HepG2 (cell line): ENCODE data around the gene ZMYM4. TPM values are rescaled to one million over a fixed set of nuclear protein-coding genes. Genes with fewer than 3 reads are reported as not detected.

Experiments used
- FIP1L1 ChIP-seq: fragments of 200-400 bp; formaldehyde crosslinking; IDR thresholded peaks from 2 replicates; pipeline ENCODE4 v1.6.1; 2018; ENCODE audit warnings: low read depth, mild to moderate bottlenecking, low read length, moderate library complexity, borderline replicate concordance; ENCODE audit not compliant: insufficient read depth
- HDAC2 ChIP-seq: sonication (generic); formaldehyde crosslinking; IDR thresholded peaks from 2 replicates; pipeline ENCODE4 v1.4.0; 2020; ENCODE audit warnings: missing genetic modification reagents
- HIVEP1 ChIP-seq: sonication (generic); formaldehyde crosslinking; IDR thresholded peaks from 2 replicates; pipeline ENCODE4 v1.4.0; 2020; ENCODE audit warnings: mild to moderate bottlenecking, missing genetic modification reagents
- KMT2A ChIP-seq: sonication (generic); formaldehyde crosslinking; IDR thresholded peaks from 2 replicates; pipeline ENCODE4 v1.4.0; 2020; ENCODE audit warnings: missing genetic modification reagents
- NFKBIZ ChIP-seq: IDR thresholded peaks from 2 replicates; pipeline ENCODE4 v1.6.1; 2018; ENCODE audit warnings: missing genetic modification reagents, missing compliant biosample characterization
- POGZ ChIP-seq: sonication (generic); formaldehyde crosslinking; IDR thresholded peaks from 2 replicates; pipeline ENCODE4 v1.4.0; 2020; ENCODE audit warnings: mild to moderate bottlenecking, missing genetic modification reagents
- PRDM10 ChIP-seq: sonication (generic); formaldehyde crosslinking; IDR thresholded peaks from 2 replicates; pipeline ENCODE4 v1.4.0; 2020; ENCODE audit warnings: low read depth, missing genetic modification reagents
- RBM22 ChIP-seq: fragments of 200-400 bp; formaldehyde crosslinking; optimal IDR thresholded peaks from 2 replicates; pipeline ENCODE3; 2017; ENCODE audit warnings: mild to moderate bottlenecking, low read length, moderate library complexity
- SAP130 ChIP-seq: IDR thresholded peaks from 2 replicates; pipeline ENCODE4 v1.6.1; 2016; ENCODE audit warnings: low read depth
- SIX1 ChIP-seq: sonication (generic); formaldehyde crosslinking; IDR thresholded peaks from 2 replicates; pipeline ENCODE4 v1.4.0; 2020; ENCODE audit warnings: missing genetic modification reagents, borderline replicate concordance
- SKI ChIP-seq: fragments of 450-650 bp; IDR thresholded peaks from one replicate; pipeline ENCODE4 v1.6.1; 2018; ENCODE audit warnings: mild to moderate bottlenecking; ENCODE audit not compliant: partially characterized antibody
- SMC3 ChIP-seq: IDR thresholded peaks from 2 replicates; pipeline ENCODE4 v1.6.1; 2011; ENCODE audit warnings: low read length, improper control_type of control experiment
- SP5 ChIP-seq: IDR thresholded peaks from 2 replicates; pipeline ENCODE4 v1.6.1; 2016; ENCODE audit warnings: low read depth, borderline replicate concordance
- STAG1 ChIP-seq: sonication (generic); formaldehyde crosslinking; IDR thresholded peaks from 2 replicates; pipeline ENCODE4 v1.4.0; 2020; ENCODE audit warnings: missing genetic modification reagents
- TBX2 ChIP-seq: sonication (generic); formaldehyde crosslinking; IDR thresholded peaks from 2 replicates; pipeline ENCODE4 v1.5.0; 2020; ENCODE audit warnings: missing genetic modification reagents, mild to moderate bottlenecking, borderline replicate concordance
- TCF7 ChIP-seq: sonication (generic); IDR thresholded peaks from 2 replicates; pipeline ENCODE4 v1.6.1; 2016; ENCODE audit warnings: antibody characterized with exemption, low read depth
- THRA ChIP-seq: sonication (generic); formaldehyde crosslinking; IDR thresholded peaks from 2 replicates; pipeline ENCODE4 v1.4.0; 2020; ENCODE audit warnings: missing genetic modification reagents, borderline replicate concordance
- ZBTB20 ChIP-seq: sonication (generic); formaldehyde crosslinking; IDR thresholded peaks from 2 replicates; pipeline ENCODE4 v1.8.1; 2023; ENCODE audit warnings: missing genetic modification reagents, low read depth, mild to moderate bottlenecking, borderline replicate concordance
- ZNF350 ChIP-seq: sonication (generic); formaldehyde crosslinking; IDR thresholded peaks from 2 replicates; pipeline ENCODE4 v1.4.0; 2020; ENCODE audit warnings: mild to moderate bottlenecking, low read depth, missing genetic modification reagents, borderline replicate concordance
- ZNF362 ChIP-seq: sonication (generic); formaldehyde crosslinking; IDR thresholded peaks from 2 replicates; pipeline ENCODE4 v1.4.0; 2020; ENCODE audit warnings: missing genetic modification reagents, mild to moderate bottlenecking, borderline replicate concordance
- ZNF574 ChIP-seq: sonication (generic); formaldehyde crosslinking; IDR thresholded peaks from 2 replicates; pipeline ENCODE4 v1.4.0; 2020; ENCODE audit warnings: missing genetic modification reagents
- ZNF644 ChIP-seq: IDR thresholded peaks from 2 replicates; pipeline ENCODE4 v1.6.1; 2016; ENCODE audit warnings: low read depth
- polyA plus RNA-seq, 8 experiments: library from polyadenylated mRNA; depleted of rRNA in 3 of 8; stranded (reverse) in 7 of 8; unstranded in 1 of 8; fragments of >200 nt; fragmentation: Illumina TruSeq in 4 of 8; extraction: Trizol in 4 of 8; gene quantifications; 2 replicates each; pipeline versions ENCODE4 v1.2.1 to v1.2.3, GENCODE V29; 2011 to 2016; ENCODE audit warnings: low read depth in 4 of 8, missing spikeins in 1 of 8, mixed read lengths in 1 of 8; ENCODE audit not compliant: insufficient read depth in 1 of 8
- total RNA-seq, 5 experiments: library from RNA; depleted of rRNA; stranded (reverse); fragments of >200 nt; fragmentation: Illumina TruSeq; extraction: Trizol; gene quantifications; 2 replicates each; pipeline ENCODE4 v1.2.3, GENCODE V29; 2016; ENCODE audit warnings: low read depth in 1 of 5

The ZMYM4 gene
- total and polyA plus RNA-seq, 2 of the 13 experiments (the other 11 are each of a cell fraction or from before 2014, with no cell fraction given): 13.9 to 37.6 TPM

- TF ChIP-seq TBX2 (CRISPR knock-in tag) (peak; percentile 39; the same call in 1 of the 2 replicates), NFKBIZ (CRISPR knock-in tag) (no peak), THRA (peak; percentile 15; the same call in 1 of the 2 replicates), FIP1L1 (no peak), RBM22 (peak; percentile 26), KMT2A (CRISPR knock-in tag) (peak; percentile 58; the same call in 1 of the 2 replicates), ZNF350 (CRISPR knock-in tag) (peak; percentile 28; the same call in 1 of the 2 replicates), HDAC2 (CRISPR knock-in tag) (peak; percentile 22; the same call in 1 of the 2 replicates), POGZ (CRISPR knock-in tag) (0 out of 2 replicates have a peak, but pooled peaks have one; percentile 27), ZNF362 (peak; percentile 81), SIX1 (CRISPR knock-in tag) (peak; percentile 93; the same call in 1 of the 2 replicates), ZNF644 (peak; percentile 62), PRDM10 (CRISPR knock-in tag) (no peak), TCF7 (no peak), STAG1 (CRISPR knock-in tag) (peak; percentile 36), HIVEP1 (CRISPR knock-in tag) (no peak), SKI (peak; percentile 33), SMC3 (peak; percentile 7; the same call in 1 of the 2 replicates), SP5 (no peak), SAP130 (peak; percentile 18; the same call in 1 of the 2 replicates), ZNF574 (CRISPR knock-in tag) (0 out of 2 replicates have a peak, but pooled peaks have one; percentile 34), ZBTB20 (CRISPR knock-in tag) (no peak)
Observed at GRCh38 chr1:35345439-35345981, 77.0 kb downstream of the ZMYM4 start (continued).
